Measurements from ENCODE around the gene EFCAB13.

Gene EFCAB13, protein sequence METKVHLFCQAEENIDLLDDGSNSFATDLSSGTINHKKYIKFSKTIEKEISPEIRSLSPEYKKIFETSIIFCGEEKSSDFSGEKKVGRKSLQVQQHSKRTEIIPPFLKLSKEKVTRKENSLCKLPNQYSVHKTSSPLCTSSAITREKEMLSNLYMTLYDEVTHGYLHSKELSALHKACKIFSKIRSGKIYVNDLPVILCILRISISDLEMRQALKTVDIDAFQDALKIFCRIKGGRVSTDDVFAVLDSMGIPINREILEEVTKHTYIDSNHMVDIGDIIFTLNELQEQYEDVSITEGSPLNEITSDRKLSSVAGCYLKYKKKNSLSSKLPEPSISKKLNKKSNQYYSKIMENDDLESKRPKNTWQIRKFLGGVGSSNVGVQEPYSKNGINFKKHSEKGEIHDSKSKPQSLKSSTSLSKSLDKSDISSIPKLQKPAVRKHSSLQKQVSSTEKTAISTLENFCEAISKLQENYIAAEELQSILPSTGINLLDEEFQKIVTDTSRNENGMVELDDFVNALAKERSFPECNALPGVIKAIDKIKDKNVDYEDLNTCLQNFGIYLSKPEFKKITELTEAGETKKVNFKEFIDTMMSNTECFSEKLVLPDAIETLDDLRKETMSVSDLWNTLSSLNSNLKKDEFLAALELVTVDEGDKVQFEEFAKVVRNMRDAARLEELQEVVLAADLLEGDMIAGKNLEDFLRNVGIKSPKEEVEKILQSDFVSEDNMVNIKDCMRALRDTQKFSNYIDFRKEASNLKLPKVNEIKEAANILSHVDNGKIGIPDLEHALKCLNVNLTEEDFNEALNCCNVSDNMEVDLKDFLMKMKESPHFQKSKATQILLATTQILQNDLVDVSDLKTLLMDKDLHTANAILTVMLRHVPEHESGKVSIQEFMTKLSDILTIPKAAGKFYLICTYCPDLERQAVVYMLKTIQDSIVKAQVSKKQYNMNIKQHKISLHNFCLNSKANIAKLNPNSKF

DNA sequence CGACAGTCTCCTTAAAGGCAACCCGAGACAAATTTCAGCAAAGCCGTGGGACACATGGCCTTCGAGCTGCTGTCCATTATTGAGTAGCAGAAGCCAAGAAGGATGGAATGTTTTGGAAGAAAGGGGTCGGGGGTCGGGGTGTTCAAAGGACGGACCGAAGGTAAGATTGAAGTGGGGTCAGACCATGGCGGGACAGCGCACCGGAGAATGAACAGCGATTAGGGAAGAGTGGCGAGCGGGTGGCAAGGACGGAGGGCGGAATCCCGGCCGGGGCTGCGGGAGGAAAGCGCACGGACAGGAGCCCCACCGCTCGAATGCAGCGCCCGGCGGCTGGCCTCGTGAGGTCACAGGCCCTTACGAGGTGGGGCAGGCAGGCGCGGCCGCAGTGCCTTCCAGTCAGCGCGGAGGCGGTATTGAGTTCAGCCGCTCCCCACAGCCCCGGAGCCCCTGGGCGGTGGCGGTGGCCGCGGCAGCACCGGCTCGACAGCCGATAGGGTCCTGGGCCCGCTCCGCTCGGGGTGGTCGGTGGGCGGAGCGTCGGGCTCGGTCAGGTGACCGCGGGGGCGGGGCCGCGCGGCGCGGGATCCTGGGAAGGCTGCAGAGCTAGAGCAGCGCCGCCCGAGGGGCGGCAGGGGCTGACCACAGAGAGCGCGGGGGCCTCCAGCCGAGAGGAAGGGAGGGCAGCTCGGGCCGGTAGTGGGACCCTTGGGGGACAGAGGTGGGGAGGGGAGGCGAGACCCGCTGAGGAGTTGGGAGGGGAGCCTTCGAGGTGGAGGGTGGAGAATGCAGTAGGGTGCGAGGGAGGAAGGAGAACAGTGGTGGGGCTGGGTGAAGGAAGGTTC, at the start of gene EFCAB13:
Gene EFCAB13, plus strand, starts transcription at position 574 of the 842 bp plus-strand sequence. CDS start 4,399 bp downstream, outside the sequence.
- H3K4me1 ChIP-seq (ENCODE audit: insufficient read depth, low read length): no peaks in the 10 kb centered on the region
- H3K4me3 ChIP-seq (ENCODE audit: low read length): peak within 1 kb of the TSS; percentile 48
- no peaks in the 10 kb centered on the region for H3K36me3 ChIP-seq (ENCODE audit: insufficient read depth, low read length)
- H2AFZ ChIP-seq (ENCODE audit: low read depth, low read length): peak within 1 kb of the TSS; percentile 88
- no peaks in the 10 kb centered on the region for H3K27me3 ChIP-seq (ENCODE audit: insufficient read depth, low read length)
- no peaks in the 10 kb centered on the region for H3K9me3 ChIP-seq (ENCODE audit: low read length)

DNA sequence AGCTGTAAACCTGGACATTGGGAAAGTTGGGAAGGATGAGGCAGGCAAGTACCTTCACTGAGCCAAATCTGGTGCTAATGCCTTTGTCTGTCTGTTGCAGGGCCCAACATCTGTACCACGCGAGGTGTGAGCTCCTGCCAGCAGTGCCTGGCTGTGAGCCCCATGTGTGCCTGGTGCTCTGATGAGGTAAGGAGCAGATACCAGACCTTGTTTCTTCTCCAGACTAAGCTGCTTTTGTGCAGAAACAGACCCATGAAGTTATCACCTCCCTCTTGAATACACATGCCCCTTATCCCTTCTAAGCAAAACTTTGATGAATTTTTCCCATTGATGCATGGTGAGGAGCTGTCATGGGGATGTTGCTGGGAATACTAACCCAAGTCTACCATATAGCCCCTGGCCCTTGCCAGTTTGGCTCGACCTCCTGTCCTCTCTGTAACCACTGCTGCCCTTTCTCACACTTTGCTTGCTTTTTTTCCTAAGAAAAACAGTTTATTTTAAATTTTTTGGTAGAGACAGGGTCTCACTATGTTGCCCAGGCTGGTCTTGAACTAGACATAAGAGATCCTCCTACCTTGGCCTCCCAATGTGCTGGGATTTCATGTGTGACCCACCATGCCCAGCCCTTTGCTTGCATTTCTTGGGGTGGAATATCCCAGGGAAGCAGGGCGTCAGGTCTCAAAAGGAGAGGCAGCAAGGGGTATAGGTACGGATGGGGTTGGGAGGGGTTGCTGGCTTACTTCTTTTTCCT, 49.3 kb upstream of the EFCAB13 start:
- H3K4me3 ChIP-seq (ENCODE audit: low read length): no peak overlapping the region
- no peak overlapping the region for H2AFZ ChIP-seq (ENCODE audit: low read depth, low read length)
- peaks cover 2% of the 10 kb centered on the region for H3K27me3 ChIP-seq (ENCODE audit: insufficient read depth, low read length)
- H3K9me3 ChIP-seq (ENCODE audit: low read length): no peaks in the 10 kb centered on the region
- peaks cover 29% of the 10 kb centered on the region for H3K4me1 ChIP-seq (ENCODE audit: insufficient read depth, low read length)
- no peaks in the 10 kb centered on the region for H3K36me3 ChIP-seq (ENCODE audit: insufficient read depth, low read length)

DNA sequence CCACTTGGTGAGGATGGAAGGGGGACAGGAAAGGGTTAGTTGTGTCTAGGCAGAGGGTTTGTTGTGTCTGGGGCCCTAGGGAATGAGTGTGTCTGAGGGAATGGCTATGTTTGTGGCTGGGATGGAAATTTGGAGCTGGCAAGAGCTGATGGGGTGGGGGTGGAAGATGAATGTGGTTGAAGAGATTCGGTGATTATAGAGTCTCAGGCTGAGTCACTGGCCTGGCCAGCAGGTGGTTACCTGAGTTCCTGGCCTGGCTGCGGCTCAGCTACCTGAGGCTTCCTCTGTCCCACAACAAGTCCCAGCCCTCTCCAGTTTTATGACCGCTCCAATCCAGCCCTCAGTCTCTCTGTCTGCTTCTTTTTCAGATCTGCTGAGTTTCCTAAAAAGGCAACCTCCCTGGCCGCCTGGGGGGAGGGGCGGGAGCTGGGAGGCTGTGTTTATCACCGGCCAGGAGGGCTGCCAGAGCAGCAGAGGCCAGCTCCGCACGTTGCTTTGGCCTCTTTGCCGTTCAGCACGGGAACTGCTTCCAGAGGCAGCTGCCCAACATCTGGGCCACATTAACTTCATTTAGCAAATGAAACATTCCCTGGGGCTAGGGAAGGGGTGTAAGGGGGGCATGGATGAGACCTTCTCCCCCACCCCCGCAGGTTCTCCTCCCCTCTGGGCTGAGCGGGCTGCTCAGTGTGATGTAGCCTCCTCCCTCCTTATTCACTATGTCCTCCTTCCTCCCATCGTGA, 48.3 kb upstream of the EFCAB13 start:
- Histone ChIP-seq H3K36me3 (ENCODE audit: insufficient read depth, low read length) (no peaks in the 10 kb centered on the region), H3K4me3 (ENCODE audit: low read length) (peak overlapping the region; percentile 20), H3K4me1 (ENCODE audit: insufficient read depth, low read length) (peaks cover 39% of the 10 kb centered on the region), H3K27me3 (ENCODE audit: insufficient read depth, low read length) (peaks cover 2% of the 10 kb centered on the region), H3K9me3 (ENCODE audit: low read length) (no peaks in the 10 kb centered on the region), H2AFZ (ENCODE audit: low read depth, low read length) (peak overlapping the region; percentile 24)

DNA sequence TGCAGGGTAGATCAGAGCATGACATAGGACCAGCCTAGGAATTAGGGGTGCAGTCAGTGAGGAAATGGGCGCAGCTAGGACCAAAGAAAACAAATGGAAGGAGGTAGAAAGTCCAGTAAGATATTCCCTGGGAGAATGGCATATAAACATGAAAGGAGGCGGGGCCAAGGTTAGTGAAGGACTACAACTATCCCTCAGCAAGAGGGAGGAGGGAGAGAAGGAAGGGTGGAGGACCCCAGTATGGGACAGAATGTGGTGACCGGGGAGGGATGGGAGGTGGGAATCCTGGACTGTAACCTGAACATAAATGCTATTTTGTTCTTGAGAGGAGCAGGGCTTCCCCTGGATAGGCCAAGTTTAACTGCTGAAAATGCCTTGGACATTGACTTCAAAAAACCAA, 47.3 kb upstream of the EFCAB13 start:
- no peak overlapping the region for H2AFZ ChIP-seq (ENCODE audit: low read depth, low read length)
- H3K9me3 ChIP-seq (ENCODE audit: low read length): no peaks in the 10 kb centered on the region
- H3K4me1 ChIP-seq (ENCODE audit: insufficient read depth, low read length): peaks cover 42% of the 10 kb centered on the region

DNA sequence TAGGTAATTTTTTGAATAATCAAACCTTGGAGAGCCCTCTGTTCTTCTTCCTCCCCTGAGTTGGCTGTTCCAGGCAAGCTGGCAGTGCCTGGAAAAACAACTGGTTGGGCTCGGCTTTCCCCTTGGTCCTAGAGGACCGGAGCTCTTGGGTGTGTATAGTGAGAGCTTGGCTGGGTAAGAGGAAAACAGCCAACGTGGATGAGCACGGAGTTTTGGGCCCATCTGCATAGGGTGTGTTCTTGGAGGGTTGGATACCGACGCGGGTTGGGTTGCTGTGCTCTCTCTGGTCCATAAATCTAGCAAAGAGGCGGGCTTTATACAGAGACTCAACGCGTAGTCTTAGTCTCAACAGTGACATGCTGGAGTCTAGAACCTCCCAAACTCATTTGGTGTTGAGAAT, 46.9 kb upstream of the EFCAB13 start:
- peaks cover 42% of the 10 kb centered on the region for H3K4me1 ChIP-seq (ENCODE audit: insufficient read depth, low read length)

More for the DNA sequence above, 47.3 kb upstream of the EFCAB13 start:
- H3K27me3 ChIP-seq (ENCODE audit: insufficient read depth, low read length): peaks cover 2% of the 10 kb centered on the region
- no peak overlapping the region for H3K4me3 ChIP-seq (ENCODE audit: low read length)
- no peaks in the 10 kb centered on the region for H3K36me3 ChIP-seq (ENCODE audit: insufficient read depth, low read length)

DNA sequence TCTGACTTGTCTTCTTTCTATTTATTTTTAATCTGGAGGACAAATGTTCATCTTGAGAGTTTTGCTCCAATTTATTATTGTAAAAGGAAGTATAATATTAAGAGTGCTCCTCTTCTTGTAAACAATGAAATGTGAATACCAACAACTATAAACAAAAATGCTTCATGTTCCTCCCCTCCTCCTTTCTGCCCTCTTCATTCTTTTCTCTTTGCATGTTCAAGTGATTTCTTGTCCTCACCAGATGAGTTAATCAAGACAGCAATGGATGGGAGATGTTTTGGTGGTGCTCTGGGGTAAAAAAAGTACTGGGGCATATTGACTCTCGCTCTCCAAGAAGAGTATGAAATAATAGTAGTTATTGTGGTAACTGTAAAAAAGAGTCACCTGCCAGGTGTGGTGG, 45.8 kb upstream of the EFCAB13 start:
- Histone ChIP-seq H3K27me3 (ENCODE audit: insufficient read depth, low read length) (peaks cover 2% of the 10 kb centered on the region), H3K36me3 (ENCODE audit: insufficient read depth, low read length) (no peaks in the 10 kb centered on the region), H3K4me3 (ENCODE audit: low read length) (no peak overlapping the region), H3K4me1 (ENCODE audit: insufficient read depth, low read length) (peaks cover 42% of the 10 kb centered on the region), H3K9me3 (ENCODE audit: low read length) (no peaks in the 10 kb centered on the region), H2AFZ (ENCODE audit: low read depth, low read length) (no peak overlapping the region)

More for the DNA sequence above, 46.9 kb upstream of the EFCAB13 start:
- H2AFZ ChIP-seq (ENCODE audit: low read depth, low read length): no peak overlapping the region
- no peaks in the 10 kb centered on the region for H3K36me3 ChIP-seq (ENCODE audit: insufficient read depth, low read length)
- H3K27me3 ChIP-seq (ENCODE audit: insufficient read depth, low read length): peaks cover 2% of the 10 kb centered on the region
- no peaks in the 10 kb centered on the region for H3K9me3 ChIP-seq (ENCODE audit: low read length)
- H3K4me3 ChIP-seq (ENCODE audit: low read length): no peak overlapping the region

DNA sequence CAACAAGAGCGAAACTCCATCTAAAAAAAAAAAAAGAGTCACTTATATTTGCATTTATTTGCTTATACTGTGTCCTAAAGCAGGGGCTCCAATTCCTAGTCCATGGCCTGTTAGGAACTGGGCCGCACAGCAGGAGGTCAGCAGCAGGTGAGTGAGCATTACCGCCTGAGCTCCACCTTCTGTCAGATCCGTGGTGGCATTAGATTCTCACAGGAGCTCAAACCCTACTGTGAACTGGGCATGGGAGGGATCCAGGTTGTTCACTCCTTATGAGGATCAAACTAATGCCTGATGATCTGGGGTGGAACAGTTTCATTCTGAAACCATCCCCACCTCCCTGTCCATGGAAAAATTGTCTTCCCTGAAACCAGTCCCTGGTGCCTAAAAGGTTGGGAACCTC, 45.2 kb upstream of the EFCAB13 start:
- Histone ChIP-seq H3K27me3 (ENCODE audit: insufficient read depth, low read length) (peaks cover 2% of the 10 kb centered on the region), H2AFZ (ENCODE audit: low read depth, low read length) (no peak overlapping the region), H3K4me3 (ENCODE audit: low read length) (no peak overlapping the region), H3K9me3 (ENCODE audit: low read length) (no peaks in the 10 kb centered on the region), H3K4me1 (ENCODE audit: insufficient read depth, low read length) (peaks cover 42% of the 10 kb centered on the region), H3K36me3 (ENCODE audit: insufficient read depth, low read length) (no peaks in the 10 kb centered on the region)

DNA sequence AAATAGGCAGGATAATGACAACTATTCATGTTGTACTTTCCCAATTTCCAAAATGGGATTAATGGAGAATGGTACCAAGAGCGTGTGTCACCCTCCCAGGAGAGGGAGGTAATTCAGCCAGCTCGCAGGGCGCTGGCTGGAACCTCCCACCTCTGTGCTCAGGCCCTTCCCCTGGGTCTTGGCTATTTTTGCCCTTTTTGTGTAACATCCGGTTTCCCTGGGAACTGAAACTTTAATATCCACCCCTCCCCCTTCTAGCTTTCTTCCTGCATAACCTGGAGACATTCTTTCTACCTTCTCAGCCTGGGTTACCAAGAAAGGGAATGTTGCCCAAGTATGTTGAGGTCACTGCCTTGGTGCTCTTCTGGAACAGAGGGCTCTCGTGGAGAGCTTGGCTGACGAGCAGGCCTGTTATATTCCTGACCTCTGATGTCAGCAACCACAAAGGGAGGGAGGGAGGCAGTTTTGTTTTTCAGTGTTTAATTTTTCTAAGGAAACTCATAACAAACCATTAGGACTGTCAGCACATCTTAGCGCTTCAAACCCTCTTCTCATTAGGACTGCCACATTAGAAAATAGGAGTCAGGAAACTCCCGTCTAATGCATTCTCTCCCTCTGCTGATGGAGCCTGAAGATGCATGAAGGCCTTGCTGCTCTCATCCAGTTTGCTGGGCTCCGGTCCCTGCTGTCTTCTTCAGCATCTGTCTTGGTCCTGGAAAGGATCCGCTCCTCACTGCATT, 44.5 kb upstream of the EFCAB13 start:
- Histone ChIP-seq H3K9me3 (ENCODE audit: low read length) (no peaks in the 10 kb centered on the region), H3K27me3 (ENCODE audit: insufficient read depth, low read length) (peaks cover 2% of the 10 kb centered on the region), H3K36me3 (ENCODE audit: insufficient read depth, low read length) (no peaks in the 10 kb centered on the region), H3K4me3 (ENCODE audit: low read length) (no peak overlapping the region), H2AFZ (ENCODE audit: low read depth, low read length) (no peak overlapping the region), H3K4me1 (ENCODE audit: insufficient read depth, low read length) (peaks cover 42% of the 10 kb centered on the region)

DNA sequence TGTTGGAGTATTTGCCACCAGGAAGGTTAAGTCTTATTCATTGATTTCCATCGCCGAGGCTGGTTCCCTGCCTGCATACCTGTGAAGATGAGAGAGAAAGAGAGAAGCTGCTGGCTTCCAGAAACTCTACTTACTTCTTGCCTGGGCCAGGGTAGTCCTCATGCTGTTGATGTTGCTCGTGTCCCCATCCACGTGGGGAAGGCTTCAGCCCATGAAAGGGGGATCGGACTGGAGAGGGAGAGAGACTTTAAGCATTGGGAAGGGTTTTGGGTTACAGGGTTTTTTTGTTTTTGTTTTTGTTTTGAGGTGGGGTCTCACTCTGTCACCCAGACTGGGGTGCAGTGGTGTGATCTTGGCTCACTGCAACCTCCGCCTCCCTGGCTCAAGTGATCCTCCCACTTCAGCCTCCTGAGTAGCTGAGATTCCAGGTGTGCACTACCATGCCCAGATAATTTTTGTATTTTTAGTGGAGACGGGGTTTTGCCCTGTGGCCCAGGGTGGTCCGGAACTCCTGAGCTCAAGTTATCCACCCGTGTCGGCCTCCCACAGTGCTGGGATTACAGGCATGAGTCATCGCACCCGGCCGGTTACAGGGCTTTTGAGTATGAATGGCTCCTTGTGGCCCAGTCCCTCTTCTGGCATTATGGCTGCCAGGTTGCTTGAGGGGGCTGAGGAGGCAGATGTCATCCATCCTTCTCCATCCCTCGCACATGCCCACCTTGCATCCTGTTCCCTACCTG, 43.5 kb upstream of the EFCAB13 start:
- Histone ChIP-seq H3K27me3 (ENCODE audit: insufficient read depth, low read length) (peaks cover 2% of the 10 kb centered on the region), H3K36me3 (ENCODE audit: insufficient read depth, low read length) (no peaks in the 10 kb centered on the region), H3K4me1 (ENCODE audit: insufficient read depth, low read length) (peaks cover 38% of the 10 kb centered on the region), H3K9me3 (ENCODE audit: low read length) (no peaks in the 10 kb centered on the region), H3K4me3 (ENCODE audit: low read length) (no peak overlapping the region), H2AFZ (ENCODE audit: low read depth, low read length) (no peak overlapping the region)

DNA sequence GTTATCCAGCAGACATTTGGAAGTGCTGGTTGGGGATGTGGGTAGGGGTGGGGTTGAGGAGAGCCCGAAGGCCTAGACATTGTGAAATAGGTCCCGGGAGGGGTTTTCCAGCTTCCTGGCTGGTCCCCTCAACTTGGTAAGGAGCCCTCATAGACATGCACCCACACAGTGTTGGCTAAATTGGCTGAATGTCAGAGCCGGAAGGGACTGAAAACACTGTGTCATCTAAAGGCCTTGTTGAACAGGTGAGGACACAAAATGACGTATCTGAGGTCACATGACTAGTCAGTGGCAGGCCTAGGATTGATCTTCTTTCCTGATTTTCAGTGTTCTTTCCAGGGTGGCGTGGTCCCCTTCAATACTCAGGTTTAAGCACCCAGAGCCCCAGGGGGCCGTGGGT, 42.5 kb upstream of the EFCAB13 start:
- H2AFZ ChIP-seq (ENCODE audit: low read depth, low read length): no peak overlapping the region
- no peaks in the 10 kb centered on the region for H3K9me3 ChIP-seq (ENCODE audit: low read length)
- peaks cover 29% of the 10 kb centered on the region for H3K4me1 ChIP-seq (ENCODE audit: insufficient read depth, low read length)
- H3K36me3 ChIP-seq (ENCODE audit: insufficient read depth, low read length): no peaks in the 10 kb centered on the region
- peaks cover under 1% of the 10 kb centered on the region for H3K27me3 ChIP-seq (ENCODE audit: insufficient read depth, low read length)
- no peak overlapping the region for H3K4me3 ChIP-seq (ENCODE audit: low read length)

DNA sequence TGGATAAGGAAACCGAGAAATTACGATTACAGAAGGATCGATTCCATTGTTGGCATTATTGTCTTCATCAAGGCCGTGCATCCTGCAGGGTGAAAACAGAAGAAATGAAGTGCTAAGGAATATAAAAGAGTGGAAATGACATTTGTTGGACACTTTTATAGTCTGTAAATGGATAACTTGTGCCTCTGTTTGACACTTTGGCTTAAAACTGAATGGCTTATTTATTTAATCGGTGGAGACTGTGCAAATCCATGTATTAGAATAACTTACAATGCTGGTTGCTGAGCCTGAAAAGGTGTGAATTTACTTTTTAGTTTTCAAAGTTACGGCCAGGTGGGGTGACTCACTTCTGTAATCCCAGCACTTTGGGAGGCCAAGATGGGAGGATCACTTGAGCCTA, 38.8 kb upstream of the EFCAB13 start:
- Histone ChIP-seq H3K36me3 (ENCODE audit: insufficient read depth, low read length) (no peaks in the 10 kb centered on the region), H3K4me3 (ENCODE audit: low read length) (no peak overlapping the region), H3K9me3 (ENCODE audit: low read length) (no peaks in the 10 kb centered on the region)

More for the DNA sequence above, 38.8 kb upstream of the EFCAB13 start:
- Histone ChIP-seq H3K27me3 (ENCODE audit: insufficient read depth, low read length) (no peaks in the 10 kb centered on the region), H2AFZ (ENCODE audit: low read depth, low read length) (no peak overlapping the region), H3K4me1 (ENCODE audit: insufficient read depth, low read length) (peaks cover 7% of the 10 kb centered on the region)

Measured in neuron (in vitro differentiated cells).